Parathyroid adenoma (tissue), 2 donors: ENCODE data around the gene ATP1B3.

Experiments
- H2AFZ ChIP-seq: fragments of 300-600 bp; sonication (generic); one replicate; pipeline ENCODE4 v1.7.0; 2017; ENCODE audit warnings: antibody characterized with exemption, mild to moderate bottlenecking
- H3K27ac ChIP-seq: fragments of 300-600 bp; sonication (generic); one replicate; pipeline ENCODE4 v1.7.0; 2017
- H3K27me3 ChIP-seq: fragments of 300-600 bp; sonication (generic); one replicate; pipeline ENCODE4 v1.7.0; 2017; ENCODE audit warnings: low read length; ENCODE audit not compliant: control insufficient read depth, insufficient read depth
- H3K36me3 ChIP-seq: fragments of 300-600 bp; sonication (generic); one replicate; pipeline ENCODE4 v1.7.0; 2017; ENCODE audit warnings: low read length; ENCODE audit not compliant: control insufficient read depth, insufficient read depth
- H3K4me1 ChIP-seq: fragments of 300-600 bp; sonication (generic); one replicate; pipeline ENCODE4 v1.7.0; 2017; ENCODE audit warnings: control low read depth
- H3K4me2 ChIP-seq: fragments of 300-600 bp; sonication (generic); one replicate; pipeline ENCODE4 v1.7.0; 2017; ENCODE audit warnings: low read length
- H3K4me3 ChIP-seq: fragments of 300-600 bp; sonication (generic); one replicate; pipeline ENCODE4 v1.7.0; 2017; ENCODE audit warnings: low read depth, low read length
- H3K79me2 ChIP-seq: fragments of 300-600 bp; sonication (generic); one replicate; pipeline ENCODE4 v1.7.0; 2017; ENCODE audit warnings: control low read depth
- H3K9ac ChIP-seq: fragments of 300-600 bp; sonication (generic); one replicate; pipeline ENCODE4 v1.7.0; 2017; ENCODE audit warnings: mild to moderate bottlenecking
- H3K9me3 ChIP-seq: fragments of 300-600 bp; sonication (generic); one replicate; pipeline ENCODE4 v1.7.0; 2017; ENCODE audit warnings: low read length; ENCODE audit not compliant: control insufficient read depth
- CTCF ChIP-seq: fragments of 300-600 bp; sonication (generic); IDR thresholded peaks from one replicate; pipeline ENCODE4 v1.7.0; 2017; ENCODE audit warnings: antibody characterized with exemption, mild to moderate bottlenecking
- donor health status: primary hyperparathyroidism.

The ATP1B3 gene

GRCh38 chr3:141959589-141960554 lies 83.4 kb downstream of the ATP1B3 start:
- Histone ChIP-seq H3K36me3 (no peaks in the 10 kb centered on the region), H3K27me3 (no peaks in the 10 kb centered on the region), H3K4me1 (no peaks in the 10 kb centered on the region), H2AFZ (no peak overlapping the region), H3K9ac (no peak overlapping the region), H3K27ac (no peak overlapping the region), H3K4me2 (no peak overlapping the region), H3K4me3 (no peak overlapping the region), H3K9me3 (no peaks in the 10 kb centered on the region), H3K79me2 (no peaks in the 10 kb centered on the region)
- no peak for TF ChIP-seq CTCF

GRCh38 chr3:141960731-141961130 lies 84.3 kb downstream of the ATP1B3 start:
- H2AFZ ChIP-seq, result no peak overlapping the region
- no peaks in the 10 kb centered on the region for H3K9me3 ChIP-seq
- no peak overlapping the region for H3K4me2 ChIP-seq
- H3K4me3 ChIP-seq, result no peak overlapping the region
- H3K27me3 ChIP-seq, result no peaks in the 10 kb centered on the region
- TF ChIP-seq CTCF, result no peak
- no peak overlapping the region for H3K27ac ChIP-seq
- no peaks in the 10 kb centered on the region for H3K36me3 ChIP-seq
- H3K4me1 ChIP-seq, result no peaks in the 10 kb centered on the region
- no peaks in the 10 kb centered on the region for H3K79me2 ChIP-seq
- H3K9ac ChIP-seq, result no peak overlapping the region

- no peak for TF ChIP-seq CTCF
- H2AFZ ChIP-seq, result no peak overlapping the region
Observed at GRCh38 chr3:141963301-141963700, 86.9 kb downstream of the ATP1B3 start.

GRCh38 chr3:141965471-141965870 lies 89.0 kb downstream of the ATP1B3 start:
- no peak for TF ChIP-seq CTCF
- Histone ChIP-seq H3K27me3 (no peaks in the 10 kb centered on the region), H3K27ac (no peak overlapping the region), H2AFZ (no peak overlapping the region), H3K36me3 (no peaks in the 10 kb centered on the region), H3K4me1 (no peaks in the 10 kb centered on the region), H3K4me3 (no peak overlapping the region), H3K4me2 (no peak overlapping the region), H3K9ac (no peak overlapping the region), H3K9me3 (no peaks in the 10 kb centered on the region), H3K79me2 (no peaks in the 10 kb centered on the region)

More at GRCh38 chr3:141963301-141963700, 86.9 kb downstream of the ATP1B3 start:
- Histone ChIP-seq H3K4me3 (no peak overlapping the region), H3K36me3 (no peaks in the 10 kb centered on the region), H3K4me1 (no peaks in the 10 kb centered on the region), H3K79me2 (no peaks in the 10 kb centered on the region), H3K9me3 (no peaks in the 10 kb centered on the region), H3K9ac (no peak overlapping the region), H3K4me2 (no peak overlapping the region), H3K27me3 (no peaks in the 10 kb centered on the region), H3K27ac (no peak overlapping the region)

- Histone ChIP-seq H3K36me3 (no peaks in the 10 kb centered on the region), H3K4me1 (no peaks in the 10 kb centered on the region)
- no peak for TF ChIP-seq CTCF
Observed at GRCh38 chr3:141969711-141970110, 93.3 kb downstream of the ATP1B3 start.

More at GRCh38 chr3:141969711-141970110, 93.3 kb downstream of the ATP1B3 start:
- H3K9me3 ChIP-seq, result no peaks in the 10 kb centered on the region
- H3K4me2 ChIP-seq, result no peak overlapping the region
- no peak overlapping the region for H3K9ac ChIP-seq
- no peak overlapping the region for H3K4me3 ChIP-seq
- no peaks in the 10 kb centered on the region for H3K79me2 ChIP-seq
- no peak overlapping the region for H2AFZ ChIP-seq
- H3K27me3 ChIP-seq, result no peaks in the 10 kb centered on the region
- no peak overlapping the region for H3K27ac ChIP-seq
